GM21360 (cell line): ENCODE measurements around the gene LINC01488.

Experiments used
- ATAC-seq: cut with Tn5 transposase; IDR thresholded peaks from one replicate; pipeline ENCODE4 v1.9.1; 2021; ENCODE audit warnings: mild to moderate bottlenecking, moderate library complexity; ENCODE audit not compliant: unreplicated experiment

LINC01488 gene

GRCh38 chr11:69504576-69505335, 23.3 kb downstream of the LINC01488 start:
- no peak for ATAC-seq

- ATAC-seq: no peak
Observed at GRCh38 chr11:69508974-69509373, 27.5 kb downstream of the LINC01488 start.

- ATAC-seq: no peak
Observed at GRCh38 chr11:69509381-69509780, 27.9 kb downstream of the LINC01488 start.

- no peak for ATAC-seq
Observed at GRCh38 chr11:69509846-69510390, 28.5 kb downstream of the LINC01488 start.

GRCh38 chr11:69510471-69511357, 29.3 kb downstream of the LINC01488 start:
- no peak for ATAC-seq

- ATAC-seq: no peak
Observed at GRCh38 chr11:69511358-69512055, 30.0 kb downstream of the LINC01488 start.

- ATAC-seq: no peak
Observed at GRCh38 chr11:69512136-69512535, 30.7 kb downstream of the LINC01488 start.

GRCh38 chr11:69512790-69513189, 31.3 kb downstream of the LINC01488 start:
- ATAC-seq: no peak

- no peak for ATAC-seq
Observed at GRCh38 chr11:69513196-69513595, 31.7 kb downstream of the LINC01488 start.

- ATAC-seq: no peak
Observed at GRCh38 chr11:69513663-69514224, 32.3 kb downstream of the LINC01488 start.

GRCh38 chr11:69514771-69515170, 33.3 kb downstream of the LINC01488 start:
- no peak for ATAC-seq

GRCh38 chr11:69515271-69516245, 34.1 kb downstream of the LINC01488 start:
- no peak for ATAC-seq

GRCh38 chr11:69516526-69516925, 35.1 kb downstream of the LINC01488 start:
- no peak for ATAC-seq

- ATAC-seq: no peak
Observed at GRCh38 chr11:69518081-69518950, 36.9 kb downstream of the LINC01488 start.

GRCh38 chr11:69520186-69520916, 38.9 kb downstream of the LINC01488 start:
- no peak for ATAC-seq

- ATAC-seq: no peak
Observed at GRCh38 chr11:69521457-69521856, 40.0 kb downstream of the LINC01488 start.

GRCh38 chr11:69523453-69523852, 42.0 kb downstream of the LINC01488 start:
- no peak for ATAC-seq

GRCh38 chr11:69524291-69524882, 42.9 kb downstream of the LINC01488 start:
- ATAC-seq: no peak
